SH-SY5Y (cell line): ENCODE measurements around the gene HSPB8.

Source experiments
- GATA2 ChIP-seq: IDR thresholded peaks from 2 replicates; pipeline ENCODE4 v1.6.1; 2011; ENCODE audit warnings: mild to moderate bottlenecking, low read depth, low read length
- GATA3 ChIP-seq: IDR thresholded peaks from 2 replicates; pipeline ENCODE4 v1.6.1; 2011; ENCODE audit warnings: low read depth, mild to moderate bottlenecking, low read length, moderate library complexity

DNA sequence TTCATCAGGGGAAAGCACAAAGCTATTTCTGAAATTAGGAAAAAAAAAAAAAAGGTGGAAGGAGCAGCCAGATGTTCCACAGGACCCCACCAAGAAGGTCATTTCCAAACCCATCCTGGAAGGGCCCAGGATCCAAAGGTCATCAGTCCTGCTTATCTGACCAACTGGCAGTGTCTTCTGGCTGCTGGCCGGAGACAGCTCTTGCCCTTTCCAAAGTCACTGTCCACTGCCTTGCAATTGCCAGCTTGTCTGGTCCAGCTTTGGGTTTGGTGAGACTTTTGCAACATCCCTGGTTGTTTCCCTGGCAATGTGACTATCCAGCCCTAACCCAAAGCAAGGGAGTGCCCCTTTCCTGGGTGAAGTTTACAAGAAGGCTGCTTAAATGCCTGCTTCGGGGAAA lies 18.9 kb upstream of the HSPB8 start:
- TF ChIP-seq GATA2 (no peak), GATA3 (no peak)
